WTC11 (cell line): ENCODE data around the gene LCA5L. TPM values are rescaled to one million over a fixed set of nuclear protein-coding genes. Genes with fewer than 3 reads are reported as not detected.

Experiments
- ATAC-seq: fragments of 200-7000 bp; cut with Tn5 transposase; 2 replicates; pipeline ENCODE4 v1.10.0; 2021; ENCODE audit warnings: mild to moderate bottlenecking, moderate library complexity
- CTCF ChIA-PET: fragments of 300-600 bp; sonication (Branson Sonifier 250); formaldehyde crosslinking; loops from one replicate; lab custom pipeline; 2021; ENCODE audit warnings: antibody characterized with exemption; lab: Charles Lee
- POLR2A ChIA-PET: fragments of 350-600 bp; sonication (Branson Sonifier 250); formaldehyde crosslinking; loops from one replicate; lab custom pipeline; 2021; ENCODE audit warnings: antibody characterized with exemption; lab: Charles Lee
- DNase-seq: peaks from one replicate; pipeline ENCODE4 v3.0.0; 2021; ENCODE audit warnings: low spot score
- H3K27ac Mint-ChIP-seq: 2 replicates; pipeline ENCODE4 v1.8.0; 2021; ENCODE audit warnings: mixed read lengths
- H3K27me3 Mint-ChIP-seq: 2 replicates; pipeline ENCODE4 v1.8.0; 2021; ENCODE audit warnings: low read depth, mild to moderate bottlenecking, moderate library complexity, mixed read lengths
- H3K36me3 Mint-ChIP-seq: 2 replicates; pipeline ENCODE4 v1.8.0; 2021; ENCODE audit warnings: mixed read lengths
- H3K4me1 Mint-ChIP-seq: 2 replicates; pipeline ENCODE4 v1.8.0; 2022; ENCODE audit warnings: mixed read lengths
- H3K4me3 Mint-ChIP-seq: 2 replicates; pipeline ENCODE4 v1.8.0; 2021; ENCODE audit warnings: mild to moderate bottlenecking, moderate library complexity, mixed read lengths
- H3K9me3 Mint-ChIP-seq: 2 replicates; pipeline ENCODE4 v1.8.0; 2021; ENCODE audit warnings: mixed read lengths
- EMX1 ChIP-seq: fragments of 250-450 bp; sonication (Bioruptor Pico); IDR thresholded peaks from 2 replicates; pipeline ENCODE4 v1.8.0; 2021; ENCODE audit warnings: mild to moderate bottlenecking
- FOXJ3 ChIP-seq: sonication (generic); formaldehyde crosslinking; IDR thresholded peaks from 2 replicates; pipeline ENCODE4 v1.9.0; 2021; ENCODE audit warnings: missing genetic modification reagents, mild to moderate bottlenecking, borderline replicate concordance
- GRHL2 ChIP-seq: fragments of 250-450 bp; sonication (Bioruptor Pico); IDR thresholded peaks from 2 replicates; pipeline ENCODE4 v1.8.0; 2022; ENCODE audit warnings: mild to moderate bottlenecking, moderate library complexity; ENCODE audit not compliant: insufficient replicate concordance, severe bottlenecking
- HMGA2 ChIP-seq: fragments of 250-450 bp; sonication (Bioruptor Pico); IDR thresholded peaks from 2 replicates; pipeline ENCODE4 v1.4.0; 2021; ENCODE audit warnings: mild to moderate bottlenecking, moderate library complexity
- PRRX2 ChIP-seq: fragments of 250-450 bp; sonication (Bioruptor Pico); IDR thresholded peaks from 2 replicates; pipeline ENCODE4 v1.8.0; 2021; ENCODE audit warnings: mild to moderate bottlenecking
- RORB ChIP-seq: fragments of 250-450 bp; sonication (Bioruptor Pico); IDR thresholded peaks from 2 replicates; pipeline ENCODE4 v1.9.0; 2021; ENCODE audit warnings: mild to moderate bottlenecking
- ZBTB21 ChIP-seq: sonication (generic); formaldehyde crosslinking; IDR thresholded peaks from 2 replicates; pipeline ENCODE4 v1.8.1; 2023; ENCODE audit warnings: mild to moderate bottlenecking, missing genetic modification reagents, borderline replicate concordance
- ZNF138 ChIP-seq: sonication (generic); formaldehyde crosslinking; conservative IDR thresholded peaks from 2 replicates; pipeline ENCODE4 v1.8.1; 2022; ENCODE audit warnings: mild to moderate bottlenecking, moderate library complexity, missing genetic modification reagents
- ZNF396 ChIP-seq: fragments of 250-450 bp; sonication (Bioruptor Pico); IDR thresholded peaks from 2 replicates; pipeline ENCODE4 v1.8.0; 2021; ENCODE audit warnings: mild to moderate bottlenecking, moderate library complexity, borderline replicate concordance
- total RNA-seq: library from RNA; stranded (reverse); gene quantifications from 3 replicates; pipeline ENCODE4 v1.2.3, GENCODE V29; 2021
- TF ChIP-seq, protein P1 (sequence below): fragments of 250-450 bp; sonication (Bioruptor Pico); IDR thresholded peaks from 2 replicates; pipeline ENCODE4 v1.9.0; 2021; ENCODE audit warnings: moderate library complexity, mild to moderate bottlenecking, inconsistent platforms, borderline replicate concordance
- TF ChIP-seq, protein P2 (sequence below): fragments of 250-450 bp; sonication (Bioruptor Pico); IDR thresholded peaks from 2 replicates; pipeline ENCODE4 v1.9.0; 2021; ENCODE audit warnings: mild to moderate bottlenecking
- TF ChIP-seq, protein P3 (sequence below): sonication (generic); formaldehyde crosslinking; IDR thresholded peaks from 2 replicates; pipeline ENCODE4 v1.8.1; 2023; ENCODE audit warnings: mild to moderate bottlenecking, missing genetic modification reagents, moderate library complexity
- TF ChIP-seq, protein P4 (sequence below): sonication (generic); formaldehyde crosslinking; IDR thresholded peaks from 2 replicates; pipeline ENCODE4 v1.8.1; 2022; ENCODE audit warnings: missing genetic modification reagents, borderline replicate concordance
- TF ChIP-seq, protein P5 (sequence below): sonication (generic); formaldehyde crosslinking; IDR thresholded peaks from 2 replicates; pipeline ENCODE4 v1.8.1; 2023; ENCODE audit warnings: mild to moderate bottlenecking, missing genetic modification reagents
- TF ChIP-seq, protein P6 (sequence below): sonication (generic); formaldehyde crosslinking; IDR thresholded peaks from 2 replicates; pipeline ENCODE4 v1.8.0; 2023; ENCODE audit warnings: mild to moderate bottlenecking, missing genetic modification reagents
- TF ChIP-seq, protein P7 (sequence below): sonication (generic); formaldehyde crosslinking; conservative IDR thresholded peaks from 2 replicates; pipeline ENCODE4 v1.8.1; 2022; ENCODE audit warnings: mild to moderate bottlenecking, missing genetic modification reagents
- TF ChIP-seq, protein P8 (sequence below): fragments of 250-450 bp; sonication (Bioruptor Pico); IDR thresholded peaks from 2 replicates; pipeline ENCODE4 v1.8.0; 2021; ENCODE audit warnings: mild to moderate bottlenecking

Gene LCA5L
- total RNA-seq, 1 experiment from 2014 or later: 1.0 TPM

DNA sequence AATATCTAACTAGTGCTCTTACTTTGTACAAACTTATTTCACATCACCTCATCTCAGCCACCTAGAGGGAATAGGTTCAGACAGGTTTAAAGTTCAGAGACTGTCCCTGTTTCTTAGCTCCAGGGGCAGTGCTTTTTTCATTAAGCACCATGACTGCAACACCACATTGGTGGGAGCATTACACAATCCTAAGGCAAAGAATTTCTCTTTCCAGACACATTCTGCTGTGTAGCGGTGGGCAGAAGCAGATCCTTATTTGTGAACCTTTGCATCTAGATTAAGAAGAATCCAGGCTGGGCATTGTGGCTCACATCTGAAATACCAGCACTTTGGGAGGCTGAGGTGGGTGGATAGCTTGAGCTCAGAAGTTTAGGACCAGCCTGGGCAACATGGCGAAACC is 16.1 kb downstream of the LCA5L start:
- no peak overlapping the region for H3K27ac Mint-ChIP-seq
- no peak for ATAC-seq
- H3K9me3 Mint-ChIP-seq: no peaks in the 10 kb centered on the region
- H3K4me1 Mint-ChIP-seq: peaks cover 17% of the 10 kb centered on the region
- H3K27me3 Mint-ChIP-seq: no peaks in the 10 kb centered on the region; the same call in 1 of the 2 replicates
- no peaks in the 10 kb centered on the region for H3K36me3 Mint-ChIP-seq
- DNase-seq: no peak
- CTCF ChIA-PET: interaction anchor here (3.1 kb wide), 1 partner anchor 11 kb away, joined by 19 read pairs; no protein-coding TSS in a partner anchor
- POLR2A ChIA-PET: no interaction called here
- TF ChIP-seq ZNF396: no peak
- TF ChIP-seq, protein P1, sequence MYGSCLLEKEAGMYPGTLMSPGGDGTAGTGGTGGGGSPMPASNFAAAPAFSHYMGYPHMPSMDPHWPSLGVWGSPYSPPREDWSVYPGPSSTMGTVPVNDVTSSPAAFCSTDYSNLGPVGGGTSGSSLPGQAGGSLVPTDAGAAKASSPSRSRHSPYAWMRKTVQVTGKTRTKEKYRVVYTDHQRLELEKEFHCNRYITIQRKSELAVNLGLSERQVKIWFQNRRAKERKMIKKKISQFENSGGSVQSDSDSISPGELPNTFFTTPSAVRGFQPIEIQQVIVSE (CRISPR knock-in tag): no peak
- no peak for TF ChIP-seq ZBTB21 (CRISPR knock-in tag)
- TF ChIP-seq, protein P2, sequence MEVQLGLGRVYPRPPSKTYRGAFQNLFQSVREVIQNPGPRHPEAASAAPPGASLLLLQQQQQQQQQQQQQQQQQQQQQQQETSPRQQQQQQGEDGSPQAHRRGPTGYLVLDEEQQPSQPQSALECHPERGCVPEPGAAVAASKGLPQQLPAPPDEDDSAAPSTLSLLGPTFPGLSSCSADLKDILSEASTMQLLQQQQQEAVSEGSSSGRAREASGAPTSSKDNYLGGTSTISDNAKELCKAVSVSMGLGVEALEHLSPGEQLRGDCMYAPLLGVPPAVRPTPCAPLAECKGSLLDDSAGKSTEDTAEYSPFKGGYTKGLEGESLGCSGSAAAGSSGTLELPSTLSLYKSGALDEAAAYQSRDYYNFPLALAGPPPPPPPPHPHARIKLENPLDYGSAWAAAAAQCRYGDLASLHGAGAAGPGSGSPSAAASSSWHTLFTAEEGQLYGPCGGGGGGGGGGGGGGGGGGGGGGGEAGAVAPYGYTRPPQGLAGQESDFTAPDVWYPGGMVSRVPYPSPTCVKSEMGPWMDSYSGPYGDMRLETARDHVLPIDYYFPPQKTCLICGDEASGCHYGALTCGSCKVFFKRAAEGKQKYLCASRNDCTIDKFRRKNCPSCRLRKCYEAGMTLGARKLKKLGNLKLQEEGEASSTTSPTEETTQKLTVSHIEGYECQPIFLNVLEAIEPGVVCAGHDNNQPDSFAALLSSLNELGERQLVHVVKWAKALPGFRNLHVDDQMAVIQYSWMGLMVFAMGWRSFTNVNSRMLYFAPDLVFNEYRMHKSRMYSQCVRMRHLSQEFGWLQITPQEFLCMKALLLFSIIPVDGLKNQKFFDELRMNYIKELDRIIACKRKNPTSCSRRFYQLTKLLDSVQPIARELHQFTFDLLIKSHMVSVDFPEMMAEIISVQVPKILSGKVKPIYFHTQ (CRISPR knock-in tag): no peak
- no peak for TF ChIP-seq FOXJ3 (CRISPR knock-in tag)
- TF ChIP-seq, protein P3, sequence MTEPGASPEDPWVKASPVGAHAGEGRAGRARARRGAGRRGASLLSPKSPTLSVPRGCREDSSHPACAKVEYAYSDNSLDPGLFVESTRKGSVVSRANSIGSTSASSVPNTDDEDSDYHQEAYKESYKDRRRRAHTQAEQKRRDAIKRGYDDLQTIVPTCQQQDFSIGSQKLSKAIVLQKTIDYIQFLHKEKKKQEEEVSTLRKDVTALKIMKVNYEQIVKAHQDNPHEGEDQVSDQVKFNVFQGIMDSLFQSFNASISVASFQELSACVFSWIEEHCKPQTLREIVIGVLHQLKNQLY (CRISPR knock-in tag): no peak
- TF ChIP-seq ZNF138 (CRISPR knock-in tag): no peak
- TF ChIP-seq, protein P4, sequence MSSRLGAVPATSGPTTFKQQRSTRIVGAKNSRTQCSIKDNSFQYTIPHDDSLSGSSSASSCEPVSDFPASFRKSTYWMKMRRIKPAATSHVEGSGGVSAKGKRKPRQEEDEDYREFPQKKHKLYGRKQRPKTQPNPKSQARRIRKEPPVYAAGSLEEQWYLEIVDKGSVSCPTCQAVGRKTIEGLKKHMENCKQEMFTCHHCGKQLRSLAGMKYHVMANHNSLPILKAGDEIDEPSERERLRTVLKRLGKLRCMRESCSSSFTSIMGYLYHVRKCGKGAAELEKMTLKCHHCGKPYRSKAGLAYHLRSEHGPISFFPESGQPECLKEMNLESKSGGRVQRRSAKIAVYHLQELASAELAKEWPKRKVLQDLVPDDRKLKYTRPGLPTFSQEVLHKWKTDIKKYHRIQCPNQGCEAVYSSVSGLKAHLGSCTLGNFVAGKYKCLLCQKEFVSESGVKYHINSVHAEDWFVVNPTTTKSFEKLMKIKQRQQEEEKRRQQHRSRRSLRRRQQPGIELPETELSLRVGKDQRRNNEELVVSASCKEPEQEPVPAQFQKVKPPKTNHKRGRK: no peak
- TF ChIP-seq, protein P5, sequence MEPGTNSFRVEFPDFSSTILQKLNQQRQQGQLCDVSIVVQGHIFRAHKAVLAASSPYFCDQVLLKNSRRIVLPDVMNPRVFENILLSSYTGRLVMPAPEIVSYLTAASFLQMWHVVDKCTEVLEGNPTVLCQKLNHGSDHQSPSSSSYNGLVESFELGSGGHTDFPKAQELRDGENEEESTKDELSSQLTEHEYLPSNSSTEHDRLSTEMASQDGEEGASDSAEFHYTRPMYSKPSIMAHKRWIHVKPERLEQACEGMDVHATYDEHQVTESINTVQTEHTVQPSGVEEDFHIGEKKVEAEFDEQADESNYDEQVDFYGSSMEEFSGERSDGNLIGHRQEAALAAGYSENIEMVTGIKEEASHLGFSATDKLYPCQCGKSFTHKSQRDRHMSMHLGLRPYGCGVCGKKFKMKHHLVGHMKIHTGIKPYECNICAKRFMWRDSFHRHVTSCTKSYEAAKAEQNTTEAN (CRISPR knock-in tag): no peak
- TF ChIP-seq, protein P6, sequence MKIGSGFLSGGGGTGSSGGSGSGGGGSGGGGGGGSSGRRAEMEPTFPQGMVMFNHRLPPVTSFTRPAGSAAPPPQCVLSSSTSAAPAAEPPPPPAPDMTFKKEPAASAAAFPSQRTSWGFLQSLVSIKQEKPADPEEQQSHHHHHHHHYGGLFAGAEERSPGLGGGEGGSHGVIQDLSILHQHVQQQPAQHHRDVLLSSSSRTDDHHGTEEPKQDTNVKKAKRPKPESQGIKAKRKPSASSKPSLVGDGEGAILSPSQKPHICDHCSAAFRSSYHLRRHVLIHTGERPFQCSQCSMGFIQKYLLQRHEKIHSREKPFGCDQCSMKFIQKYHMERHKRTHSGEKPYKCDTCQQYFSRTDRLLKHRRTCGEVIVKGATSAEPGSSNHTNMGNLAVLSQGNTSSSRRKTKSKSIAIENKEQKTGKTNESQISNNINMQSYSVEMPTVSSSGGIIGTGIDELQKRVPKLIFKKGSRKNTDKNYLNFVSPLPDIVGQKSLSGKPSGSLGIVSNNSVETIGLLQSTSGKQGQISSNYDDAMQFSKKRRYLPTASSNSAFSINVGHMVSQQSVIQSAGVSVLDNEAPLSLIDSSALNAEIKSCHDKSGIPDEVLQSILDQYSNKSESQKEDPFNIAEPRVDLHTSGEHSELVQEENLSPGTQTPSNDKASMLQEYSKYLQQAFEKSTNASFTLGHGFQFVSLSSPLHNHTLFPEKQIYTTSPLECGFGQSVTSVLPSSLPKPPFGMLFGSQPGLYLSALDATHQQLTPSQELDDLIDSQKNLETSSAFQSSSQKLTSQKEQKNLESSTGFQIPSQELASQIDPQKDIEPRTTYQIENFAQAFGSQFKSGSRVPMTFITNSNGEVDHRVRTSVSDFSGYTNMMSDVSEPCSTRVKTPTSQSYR: no peak
- no peak for TF ChIP-seq HMGA2
- TF ChIP-seq, protein P7, sequence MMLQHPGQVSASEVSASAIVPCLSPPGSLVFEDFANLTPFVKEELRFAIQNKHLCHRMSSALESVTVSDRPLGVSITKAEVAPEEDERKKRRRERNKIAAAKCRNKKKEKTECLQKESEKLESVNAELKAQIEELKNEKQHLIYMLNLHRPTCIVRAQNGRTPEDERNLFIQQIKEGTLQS: no peak
- no peak for TF ChIP-seq PRRX2
- TF ChIP-seq, protein P8, sequence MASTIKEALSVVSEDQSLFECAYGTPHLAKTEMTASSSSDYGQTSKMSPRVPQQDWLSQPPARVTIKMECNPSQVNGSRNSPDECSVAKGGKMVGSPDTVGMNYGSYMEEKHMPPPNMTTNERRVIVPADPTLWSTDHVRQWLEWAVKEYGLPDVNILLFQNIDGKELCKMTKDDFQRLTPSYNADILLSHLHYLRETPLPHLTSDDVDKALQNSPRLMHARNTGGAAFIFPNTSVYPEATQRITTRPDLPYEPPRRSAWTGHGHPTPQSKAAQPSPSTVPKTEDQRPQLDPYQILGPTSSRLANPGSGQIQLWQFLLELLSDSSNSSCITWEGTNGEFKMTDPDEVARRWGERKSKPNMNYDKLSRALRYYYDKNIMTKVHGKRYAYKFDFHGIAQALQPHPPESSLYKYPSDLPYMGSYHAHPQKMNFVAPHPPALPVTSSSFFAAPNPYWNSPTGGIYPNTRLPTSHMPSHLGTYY: no peak
- TF ChIP-seq EMX1 (CRISPR knock-in tag): no peak
- TF ChIP-seq RORB (CRISPR knock-in tag): no peak
- no peak for TF ChIP-seq GRHL2 (CRISPR knock-in tag)
- H3K4me3 Mint-ChIP-seq: no peak overlapping the region
